Omental fat pad (tissue), 4 donors: ENCODE results near the gene AFG1L. TPM values are rescaled to one million over a fixed set of nuclear protein-coding genes. Genes with fewer than 3 reads are reported as not detected.
"Not testable (repeated sequence)": the region's sequence is repeated elsewhere in the genome, so short reads cannot be mapped to it uniquely, and the experiment has no call there.

Experiments
- ATAC-seq: fragments of 150-250 bp; one replicate; pipeline ENCODE4 v1.9.1; 2016; ENCODE audit warnings: mild to moderate bottlenecking, moderate library complexity; ENCODE audit not compliant: low FRiP score
- DNase-seq: peaks from one replicate; pipeline ENCODE4 v3.0.0-alpha.2; 2019; ENCODE audit warnings: low spot score
- total RNA-seq, 4 donors: library from RNA; depleted of rRNA; stranded (reverse); fragments of >200 nt; gene quantifications; one replicate each; pipeline ENCODE4 v1.1.0, GENCODE V29; 2016
- TF ChIP-seq, protein P1 (sequence below), 3 donors: fragments of 450-650 bp; IDR thresholded peaks; one replicate each; pipeline ENCODE4 v1.5.1; 2016 to 2017; ENCODE audit warnings: antibody characterized with exemption in 3 of 3, mild to moderate bottlenecking in 3 of 3, moderate library complexity in 2 of 3

The AFG1L gene
- total RNA-seq, 4 donors from 2014 or later, result 1.8 to 4.3 (median 2.6) TPM

DNA sequence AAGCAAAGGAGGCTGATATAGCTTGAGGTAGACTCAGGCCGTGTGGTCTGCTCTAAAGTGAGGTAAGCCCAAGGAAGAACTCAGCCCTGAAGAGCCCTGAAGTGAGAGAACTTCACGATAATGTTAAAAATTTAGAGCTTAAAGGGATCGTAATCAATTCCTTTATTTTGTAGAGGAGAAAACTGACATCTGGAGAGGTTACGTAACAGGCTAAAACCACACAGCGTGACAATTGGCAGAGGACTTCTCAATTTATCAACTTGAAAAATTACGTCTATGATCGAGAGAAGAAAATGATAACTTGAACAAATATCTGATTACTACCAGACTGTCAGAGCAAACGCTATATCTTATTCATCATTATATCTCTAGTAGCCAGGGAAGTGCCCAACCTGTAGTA, 144.1 kb downstream of the AFG1L start:
- TF ChIP-seq, protein P1, sequence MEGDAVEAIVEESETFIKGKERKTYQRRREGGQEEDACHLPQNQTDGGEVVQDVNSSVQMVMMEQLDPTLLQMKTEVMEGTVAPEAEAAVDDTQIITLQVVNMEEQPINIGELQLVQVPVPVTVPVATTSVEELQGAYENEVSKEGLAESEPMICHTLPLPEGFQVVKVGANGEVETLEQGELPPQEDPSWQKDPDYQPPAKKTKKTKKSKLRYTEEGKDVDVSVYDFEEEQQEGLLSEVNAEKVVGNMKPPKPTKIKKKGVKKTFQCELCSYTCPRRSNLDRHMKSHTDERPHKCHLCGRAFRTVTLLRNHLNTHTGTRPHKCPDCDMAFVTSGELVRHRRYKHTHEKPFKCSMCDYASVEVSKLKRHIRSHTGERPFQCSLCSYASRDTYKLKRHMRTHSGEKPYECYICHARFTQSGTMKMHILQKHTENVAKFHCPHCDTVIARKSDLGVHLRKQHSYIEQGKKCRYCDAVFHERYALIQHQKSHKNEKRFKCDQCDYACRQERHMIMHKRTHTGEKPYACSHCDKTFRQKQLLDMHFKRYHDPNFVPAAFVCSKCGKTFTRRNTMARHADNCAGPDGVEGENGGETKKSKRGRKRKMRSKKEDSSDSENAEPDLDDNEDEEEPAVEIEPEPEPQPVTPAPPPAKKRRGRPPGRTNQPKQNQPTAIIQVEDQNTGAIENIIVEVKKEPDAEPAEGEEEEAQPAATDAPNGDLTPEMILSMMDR (IDR thresholded peaks at IDR 0.05), result no peak
- DNase-seq, result no peak

DNA sequence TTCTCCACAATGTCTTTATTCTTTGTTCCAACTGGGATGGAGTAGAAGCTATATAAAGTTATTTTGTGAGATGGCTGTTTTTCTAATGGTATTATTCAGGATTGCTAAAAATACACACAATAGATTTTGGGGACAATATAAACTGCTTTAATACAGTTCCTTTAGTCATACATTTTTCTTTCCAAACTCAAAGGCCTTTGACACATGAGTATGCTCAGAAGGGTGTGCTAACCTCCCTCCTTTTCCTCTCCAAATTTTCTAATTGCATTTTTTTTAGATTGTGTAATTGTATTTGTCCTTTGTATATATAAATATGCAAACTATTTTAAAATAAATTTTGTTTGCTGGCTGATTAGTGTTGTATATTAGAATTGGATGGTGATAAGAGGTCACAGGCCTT, 146.3 kb downstream of the AFG1L start:
- DNase-seq (no peak), ATAC-seq (no peak)
- TF ChIP-seq, protein P1 (IDR thresholded peaks at IDR 0.05), result no peak

More for the DNA sequence above, 144.1 kb downstream of the AFG1L start:
- no peak for ATAC-seq

DNA sequence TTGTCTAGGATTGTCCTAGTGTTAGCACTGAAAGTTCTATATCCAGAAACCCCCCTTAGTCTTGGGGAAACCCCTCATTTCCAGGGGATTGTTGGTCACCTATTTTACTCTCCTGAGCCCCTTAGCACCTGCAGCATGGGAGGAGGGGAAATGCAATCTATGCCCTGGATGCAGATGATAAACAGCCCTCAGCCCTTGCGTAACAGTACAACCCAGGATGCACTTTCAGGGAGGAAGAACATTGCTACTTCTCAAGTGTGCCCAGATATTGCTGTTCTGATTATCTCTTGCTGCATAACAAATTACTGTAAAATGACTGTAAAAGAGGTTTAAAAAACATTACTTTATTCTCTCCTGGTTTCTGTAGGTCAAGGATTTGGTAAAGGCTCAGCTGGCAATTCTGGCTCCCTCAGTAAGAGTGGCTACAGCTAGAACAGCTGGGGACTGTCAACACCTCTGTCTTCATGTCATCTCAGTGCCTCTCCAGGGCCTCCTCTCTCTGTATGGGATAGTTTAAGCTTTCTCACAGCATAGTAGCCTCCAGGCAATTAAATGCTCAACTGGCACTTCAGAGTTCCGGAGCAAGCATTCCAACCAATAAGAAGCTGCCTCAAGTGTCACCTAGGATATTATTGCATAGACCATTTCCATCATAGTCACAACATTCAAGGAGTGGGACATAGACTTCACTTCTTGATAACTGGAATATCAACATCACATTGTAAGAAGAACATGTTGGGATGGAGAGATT, 148.1 kb downstream of the AFG1L start:
- no peak for DNase-seq
- no peak for ATAC-seq
- TF ChIP-seq, protein P1 (IDR thresholded peaks at IDR 0.05), result no peak

DNA sequence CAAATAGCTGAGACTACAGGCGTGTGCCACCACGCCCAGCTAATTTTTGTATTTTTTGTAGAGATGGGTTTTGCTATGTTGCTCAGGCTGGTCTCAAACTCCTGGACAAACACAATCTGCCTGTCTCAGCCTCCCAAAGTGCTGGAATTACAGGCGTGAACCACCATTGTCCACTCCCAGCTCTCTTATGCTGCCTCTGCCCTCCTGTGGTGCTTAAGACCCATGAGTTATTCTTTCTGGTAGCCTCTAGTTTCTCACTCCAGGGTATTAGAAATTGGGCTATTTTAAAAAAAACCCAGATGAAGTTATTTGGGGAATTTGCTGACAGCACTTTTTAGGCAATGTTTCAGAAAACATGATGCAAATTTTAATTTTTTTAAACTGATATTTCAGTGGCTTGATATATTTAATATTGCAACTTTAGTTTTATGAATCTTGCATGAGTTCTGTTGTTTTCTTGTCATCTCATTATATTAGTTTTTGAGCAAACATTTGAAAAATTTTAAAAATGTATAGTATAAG, 151.8 kb downstream of the AFG1L start:
- TF ChIP-seq, protein P1 (IDR thresholded peaks at IDR 0.05), result no peak
- ATAC-seq (no peak), DNase-seq (no peak)

DNA sequence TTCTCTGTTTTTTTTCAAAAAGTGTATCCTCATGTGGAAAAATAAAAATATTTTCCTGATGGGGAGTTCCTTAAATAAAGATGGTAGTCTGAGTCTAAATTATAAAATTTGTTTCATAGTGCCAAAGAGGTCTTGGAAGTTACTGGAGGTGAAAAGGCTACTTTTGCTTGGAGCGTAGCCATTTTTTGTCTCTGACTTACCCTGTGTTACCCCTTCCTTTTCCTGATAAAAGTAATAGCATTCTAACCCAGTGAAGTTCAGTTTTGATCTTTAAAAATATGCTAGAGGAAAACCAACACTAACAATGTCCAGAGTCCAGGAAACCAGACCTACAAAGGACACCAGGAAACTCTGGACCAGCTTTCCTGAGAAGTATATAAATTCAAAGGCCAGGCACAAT, 153.6 kb downstream of the AFG1L start:
- no peak for ATAC-seq
- no peak for DNase-seq
- TF ChIP-seq, protein P1 (IDR thresholded peaks at IDR 0.05), result no peak

DNA sequence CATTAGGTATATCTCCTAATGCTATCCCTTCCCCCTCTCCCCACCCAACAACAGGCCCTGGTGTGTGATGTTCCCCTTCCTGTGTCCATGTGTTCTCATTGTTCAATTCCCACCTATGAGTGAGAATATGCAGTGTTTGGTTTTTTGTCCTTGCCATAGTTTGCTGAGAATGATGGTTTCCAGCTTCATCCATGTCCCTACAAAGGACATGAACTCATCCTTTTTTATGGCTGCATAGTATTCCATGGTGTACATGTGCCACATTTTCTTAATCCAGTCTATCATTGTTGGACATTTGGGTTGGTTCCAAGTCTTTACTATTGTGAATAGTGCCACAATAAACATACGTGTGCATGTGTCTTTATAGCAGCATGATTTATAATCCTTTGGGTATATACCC, 154.9 kb downstream of the AFG1L start:
- not testable (repeated sequence) for DNase-seq, ATAC-seq

DNA sequence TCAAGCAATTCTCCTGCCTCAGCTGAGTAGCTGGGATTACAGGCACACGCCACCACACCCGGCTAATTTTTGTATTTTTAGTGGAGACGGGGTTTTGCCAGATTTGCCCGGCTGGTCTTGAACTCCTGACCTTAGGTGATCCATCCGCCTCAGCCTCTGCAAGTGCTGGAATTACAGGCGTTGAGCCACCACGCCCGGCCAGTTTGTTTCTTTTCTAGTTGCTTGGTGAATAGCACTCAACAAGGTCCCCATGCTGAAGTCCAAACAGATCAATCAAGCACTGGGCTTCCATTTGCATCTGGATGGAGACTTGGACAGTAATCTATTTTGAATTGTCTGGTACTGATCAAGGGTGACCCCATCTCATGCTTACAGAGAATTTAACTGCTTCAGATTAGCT, 157.0 kb downstream of the AFG1L start:
- ATAC-seq (no peak), DNase-seq (no peak)
- TF ChIP-seq, protein P1 (IDR thresholded peaks at IDR 0.05), result no peak
